Keratinocyte (primary cell): ENCODE measurements around the gene SMAD6.

Source experiments
- CTCF ChIP-seq, 3 experiments: IDR thresholded peaks in 1 of 3; conservative IDR thresholded peaks in 1 of 3; optimal IDR thresholded peaks in 1 of 3; 2 replicates in 2 of 3; 3 replicates in 1 of 3; pipeline versions ENCODE3 to v1.5.1; 2011; ENCODE audit warnings: low read length in 3 of 3, mild to moderate bottlenecking in 3 of 3, moderate library complexity in 2 of 3, control low read depth in 1 of 3, inconsistent platforms in 1 of 3; ENCODE audit not compliant: insufficient read depth in 2 of 3; ENCODE audit errors: extremely low read depth in 1 of 3
- EZH2 ChIP-seq: IDR thresholded peaks from one replicate; pipeline ENCODE4 v1.6.1; 2012; ENCODE audit warnings: inconsistent platforms, mild to moderate bottlenecking, low read length, moderate library complexity

GRCh38 chr15:66778314-66778665, 76.3 kb downstream of the SMAD6 start:
- TF ChIP-seq CTCF (optimal IDR thresholded peaks at IDR 0.05 in 1 of 3, IDR thresholded peaks at IDR 0.05 in 1 of 3, conservative IDR thresholded peaks at IDR 0.05 in 1 of 3; ENCODE audit: extremely low read depth in 1 of 3, insufficient read depth in 2 of 3, low read length in 3 of 3) (no peak), EZH2 (no peak)
